ENCODE results near the gene HEG1.
A peak's percentile ranks its signal among the peaks of the same experiment; 100 is the strongest.

The HEG1 gene

GRCh38 chr3:125055913-125056745, at the start of gene HEG1:
HEG1 (minus strand) TSS chr3:125055997; CDS start chr3:125055890, 107 bp downstream.
- no peaks in the 10 kb centered on the region for H3K9me3 Mint-ChIP-seq
- peak within 1 kb of the TSS; percentile 65 to 87 (median 87) for H3K27ac Mint-ChIP-seq
- H3K4me3 Mint-ChIP-seq = peak within 1 kb of the TSS; percentile 85 to 95 (median 88)
- H3K4me1 Mint-ChIP-seq = peaks cover 50% of the 10 kb centered on the region
- no peak for TF ChIP-seq CTCF (IDR thresholded peaks at IDR 0.05; ENCODE audit: unreplicated experiment in 3 of 3)
- H3K27me3 Mint-ChIP-seq (ENCODE audit: low read depth) = peaks cover 15% of the 10 kb centered on the region
- no peaks in the 10 kb centered on the region for H3K36me3 Mint-ChIP-seq (ENCODE audit: low read depth)

GRCh38 chr3:125105116-125105515, 49.3 kb upstream of the HEG1 start:
- Mint-ChIP-seq H3K36me3 (ENCODE audit: low read depth) (peaks cover 5% of the 10 kb centered on the region), H3K4me3 (no peak overlapping the region), H3K4me1 (no peaks in the 10 kb centered on the region)

GRCh38 chr3:125104639-125105038, 48.8 kb upstream of the HEG1 start:
- Mint-ChIP-seq H3K36me3 (ENCODE audit: low read depth) (peaks cover 10% of the 10 kb centered on the region), H3K27ac (no peak overlapping the region), H3K4me1 (no peaks in the 10 kb centered on the region), H3K27me3 (ENCODE audit: low read depth) (no peaks in the 10 kb centered on the region), H3K4me3 (no peak overlapping the region), H3K9me3 (peaks cover 3% of the 10 kb centered on the region)
- no peak for TF ChIP-seq CTCF (IDR thresholded peaks at IDR 0.05; ENCODE audit: unreplicated experiment in 3 of 3)

More at GRCh38 chr3:125105116-125105515, 49.3 kb upstream of the HEG1 start:
- no peak overlapping the region for H3K27ac Mint-ChIP-seq
- no peaks in the 10 kb centered on the region for H3K9me3 Mint-ChIP-seq
- TF ChIP-seq CTCF (IDR thresholded peaks at IDR 0.05; ENCODE audit: unreplicated experiment in 3 of 3) = no peak
- no peaks in the 10 kb centered on the region for H3K27me3 Mint-ChIP-seq (ENCODE audit: low read depth)

- Mint-ChIP-seq H3K27me3 (ENCODE audit: low read depth) (no peaks in the 10 kb centered on the region), H3K4me3 (no peak overlapping the region), H3K27ac (no peak overlapping the region), H3K9me3 (peaks cover 9% of the 10 kb centered on the region), H3K36me3 (ENCODE audit: low read depth) (peaks cover 15% of the 10 kb centered on the region), H3K4me1 (no peaks in the 10 kb centered on the region)
- no peak for TF ChIP-seq CTCF (IDR thresholded peaks at IDR 0.05; ENCODE audit: unreplicated experiment in 3 of 3)
These were observed 47.6 kb upstream of the HEG1 start for GRCh38 chr3:125103406-125103805.

DNA sequence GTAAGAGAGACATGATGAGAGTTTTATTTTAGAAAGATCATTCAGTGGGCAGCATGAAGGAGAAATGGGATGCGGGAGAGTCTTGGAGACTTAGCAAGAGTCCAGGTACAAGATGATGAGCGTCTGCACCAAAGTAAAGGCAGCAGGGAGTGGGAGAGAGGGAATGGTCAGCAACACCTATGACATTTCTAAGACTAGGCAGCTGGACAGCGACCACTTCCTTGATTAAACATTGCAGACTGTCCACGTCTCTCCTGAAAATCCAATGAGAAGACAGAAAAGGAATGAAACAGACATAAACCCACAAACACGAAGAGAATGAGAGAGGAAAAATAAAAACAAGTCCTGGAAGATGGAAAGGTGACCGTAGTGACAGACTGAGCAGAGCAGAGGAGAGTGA, 46.7 kb upstream of the HEG1 start:
- Mint-ChIP-seq H3K27ac (no peak overlapping the region), H3K9me3 (peaks cover 11% of the 10 kb centered on the region), H3K4me1 (no peaks in the 10 kb centered on the region), H3K27me3 (ENCODE audit: low read depth) (no peaks in the 10 kb centered on the region), H3K4me3 (no peak overlapping the region), H3K36me3 (ENCODE audit: low read depth) (peaks cover 15% of the 10 kb centered on the region)
- TF ChIP-seq CTCF (IDR thresholded peaks at IDR 0.05; ENCODE audit: unreplicated experiment in 3 of 3) = no peak
